B cell (primary cell): ENCODE results near the gene SLC36A4. TPM values are rescaled to one million over a fixed set of nuclear protein-coding genes. Genes with fewer than 3 reads are reported as not detected.

ENCODE experiments used
- ATAC-seq: fragments of 200-7000 bp; cut with Tn5 transposase; one replicate; pipeline ENCODE4 v1.10.0; 2021; ENCODE audit warnings: low read depth, mild to moderate bottlenecking, moderate number of reproducible peaks, moderate library complexity
- CTCF ChIA-PET: fragments of 350-600 bp; sonication (Branson Sonifier 250); formaldehyde crosslinking; loops from one replicate; lab custom pipeline; 2021; ENCODE audit warnings: antibody characterized with exemption, inconsistent platforms; lab: Charles Lee
- POLR2A ChIA-PET: fragments of 350-600 bp; sonication (Branson Sonifier 250); formaldehyde crosslinking; loops from one replicate; lab custom pipeline; 2021; ENCODE audit warnings: antibody characterized with exemption; lab: Charles Lee
- DNase-seq: peaks from one replicate; pipeline ENCODE4 v3.0.0; 2013
- H2AFZ ChIP-seq: 2 replicates; pipeline ENCODE4 v1.6.1; 2012; ENCODE audit warnings: mild to moderate bottlenecking, low read depth, low read length; ENCODE audit not compliant: insufficient read depth, poor library complexity, severe bottlenecking
- H3K27ac ChIP-seq, 2 donors: 1 replicate in 1 of 2; 2 replicates in 1 of 2; pipeline ENCODE4 v1.5.1; 2012 to 2013; ENCODE audit warnings: low read length in 2 of 2, mild to moderate bottlenecking in 2 of 2, moderate library complexity in 1 of 2
- H3K27me3 ChIP-seq, 4 experiments: fragments of 200-600 bp in 1 of 4; sonication (generic) in 1 of 4; replicated peaks in 1 of 4; 1 replicate in 2 of 4; 2 replicates in 2 of 4; pipeline versions ENCODE4 v1.6.1 to v1.7.0; 2013 to 2016; ENCODE audit warnings: low read length in 3 of 4, mild to moderate bottlenecking in 2 of 4, mixed read lengths in 1 of 4, moderate library complexity in 1 of 4; ENCODE audit not compliant: insufficient read depth in 4 of 4, control insufficient read depth in 3 of 4; ENCODE audit errors: control extremely low read depth in 1 of 4
- H3K36me3 ChIP-seq, 2 experiments: replicated peaks in 1 of 2; 1 replicate in 1 of 2; 2 replicates in 1 of 2; pipeline versions ENCODE4 v1.6.1 to v1.7.1; 2013; ENCODE audit warnings: low read length in 1 of 2; ENCODE audit not compliant: insufficient read depth in 2 of 2, control insufficient read depth in 1 of 2; ENCODE audit errors: control extremely low read depth in 1 of 2, extremely low read depth in 1 of 2
- H3K4me1 ChIP-seq, 2 donors: fragments of 200-600 bp in 1 of 2; sonication (generic) in 1 of 2; 1 replicate in 1 of 2; 2 replicates in 1 of 2; pipeline versions ENCODE4 v1.5.1 to v1.6.1; 2013 to 2017; ENCODE audit warnings: low read length in 2 of 2; ENCODE audit not compliant: control insufficient read depth in 2 of 2, insufficient read depth in 2 of 2
- H3K4me2 ChIP-seq: replicated peaks from 2 replicates; pipeline ENCODE3; 2012; ENCODE audit warnings: mild to moderate bottlenecking, low read depth, low read length; ENCODE audit not compliant: poor library complexity, severe bottlenecking
- H3K4me3 ChIP-seq, 5 experiments: fragments of 200-600 bp in 1 of 5; sonication (generic) in 1 of 5; 1 replicate in 3 of 5; 2 replicates in 2 of 5; pipeline versions ENCODE4 v1.5.1 to v1.7.0; 2011 to 2016; ENCODE audit warnings: low read length in 4 of 5, mild to moderate bottlenecking in 4 of 5, low read depth in 2 of 5, control low read depth in 1 of 5, moderate library complexity in 1 of 5; ENCODE audit not compliant: insufficient read depth in 1 of 5; ENCODE audit errors: control extremely low read depth in 1 of 5, extremely low read depth in 1 of 5
- H3K79me2 ChIP-seq: fragments of 200-600 bp; sonication (generic); one replicate; pipeline ENCODE4 v1.6.0; 2016; ENCODE audit warnings: low read length; ENCODE audit not compliant: control insufficient read depth, insufficient read depth
- H3K9ac ChIP-seq: fragments of 200-600 bp; sonication (generic); 2 replicates; pipeline ENCODE4 v1.6.1; 2017; ENCODE audit warnings: mild to moderate bottlenecking, low read length, moderate library complexity
- H3K9me3 ChIP-seq, 3 donors: one replicate each; pipeline versions ENCODE4 v1.6.1 to v1.7.1; 2013; ENCODE audit warnings: low read length in 2 of 3; ENCODE audit not compliant: control insufficient read depth in 2 of 3, insufficient read depth in 1 of 3; ENCODE audit errors: control extremely low read depth in 1 of 3
- H4K20me1 ChIP-seq: 2 replicates; pipeline ENCODE4 v1.6.0; 2012; ENCODE audit warnings: mild to moderate bottlenecking, low read length; ENCODE audit not compliant: insufficient read depth, control insufficient read depth, poor library complexity, severe bottlenecking
- H3K27ac Mint-ChIP-seq: one replicate; pipeline ENCODE4 v1.8.0; 2021; ENCODE audit warnings: mixed read lengths
- H3K27me3 Mint-ChIP-seq: one replicate; pipeline ENCODE4 v1.8.0; 2021; ENCODE audit warnings: mixed read lengths
- H3K4me1 Mint-ChIP-seq: one replicate; pipeline ENCODE4 v1.8.0; 2021; ENCODE audit warnings: mixed read lengths
- H3K4me3 Mint-ChIP-seq: one replicate; pipeline ENCODE4 v1.8.0; 2021; ENCODE audit warnings: mixed read lengths
- H3K9me3 Mint-ChIP-seq: one replicate; pipeline ENCODE4 v1.8.0; 2022; ENCODE audit warnings: mixed read lengths; ENCODE audit not compliant: insufficient read depth
- EZH2 ChIP-seq: IDR thresholded peaks from 2 replicates; pipeline ENCODE4 v1.6.1; 2012; ENCODE audit warnings: borderline replicate concordance, low read depth, mild to moderate bottlenecking, moderate library complexity, low read length; ENCODE audit not compliant: insufficient read depth, poor library complexity, severe bottlenecking
- WGBS: methylation state at CpG from one replicate; pipeline ENCODE4 v1.1.5; 2013; ENCODE audit warnings: missing lambda C conversion rate; ENCODE audit not compliant: insufficient coverage; 5-methylcytosine and 5-hydroxymethylcytosine counted together
- intact Hi-C: fragments of 100-400 bp; cut with micrococcal nuclease; formaldehyde crosslinking; loops from one replicate; pipeline ENCODE4 v1.10.0; 2022
- polyA plus RNA-seq: library from polyadenylated mRNA; depleted of rRNA; stranded (reverse); fragments of >200 nt; gene quantifications from 2 replicates; pipeline ENCODE4 v1.2.3, GENCODE V29; 2012
- total RNA-seq, 2 donors: library from RNA; stranded (reverse); fragments of 120-200 nt in 1 of 2; gene quantifications; 1 replicate in 1 of 2; 2 replicates in 1 of 2; pipeline versions ENCODE4 v1.2.3 to v1.2.4, GENCODE V29; 2013 to 2022
- TF ChIP-seq, protein P1 (sequence below): fragments of 200-600 bp; IDR thresholded peaks from one replicate; pipeline ENCODE4 v1.8.0; 2022; ENCODE audit warnings: antibody characterized with exemption, mild to moderate bottlenecking

The SLC36A4 gene
- total and polyA plus RNA-seq, 2 donors (not counting 1 experiment from before 2014, with no cell fraction given), result 8.6 to 28.2 TPM

- Mint-ChIP-seq H3K4me3 (no peak overlapping the region), H3K27ac (no peak overlapping the region), H3K9me3 (peaks cover 2% of the 10 kb centered on the region), H3K27me3 (no peaks in the 10 kb centered on the region), H3K4me1 (no peaks in the 10 kb centered on the region)
- no peaks in the 10 kb centered on the region for H3K27me3 ChIP-seq
- H3K4me3 ChIP-seq, result no peak overlapping the region
- intact Hi-C loops, result no loop called here
- ATAC-seq, result no peak
- TF ChIP-seq EZH2, result no peak
- TF ChIP-seq, protein P1, sequence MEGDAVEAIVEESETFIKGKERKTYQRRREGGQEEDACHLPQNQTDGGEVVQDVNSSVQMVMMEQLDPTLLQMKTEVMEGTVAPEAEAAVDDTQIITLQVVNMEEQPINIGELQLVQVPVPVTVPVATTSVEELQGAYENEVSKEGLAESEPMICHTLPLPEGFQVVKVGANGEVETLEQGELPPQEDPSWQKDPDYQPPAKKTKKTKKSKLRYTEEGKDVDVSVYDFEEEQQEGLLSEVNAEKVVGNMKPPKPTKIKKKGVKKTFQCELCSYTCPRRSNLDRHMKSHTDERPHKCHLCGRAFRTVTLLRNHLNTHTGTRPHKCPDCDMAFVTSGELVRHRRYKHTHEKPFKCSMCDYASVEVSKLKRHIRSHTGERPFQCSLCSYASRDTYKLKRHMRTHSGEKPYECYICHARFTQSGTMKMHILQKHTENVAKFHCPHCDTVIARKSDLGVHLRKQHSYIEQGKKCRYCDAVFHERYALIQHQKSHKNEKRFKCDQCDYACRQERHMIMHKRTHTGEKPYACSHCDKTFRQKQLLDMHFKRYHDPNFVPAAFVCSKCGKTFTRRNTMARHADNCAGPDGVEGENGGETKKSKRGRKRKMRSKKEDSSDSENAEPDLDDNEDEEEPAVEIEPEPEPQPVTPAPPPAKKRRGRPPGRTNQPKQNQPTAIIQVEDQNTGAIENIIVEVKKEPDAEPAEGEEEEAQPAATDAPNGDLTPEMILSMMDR, result no peak
- no peak overlapping the region for H2AFZ ChIP-seq
- no peaks in the 10 kb centered on the region for H3K4me1 ChIP-seq
- no peaks in the 10 kb centered on the region for H4K20me1 ChIP-seq
- peaks cover 17 to 23% of the 10 kb centered on the region in 2 experiments for H3K36me3 ChIP-seq
- H3K79me2 ChIP-seq, result no peaks in the 10 kb centered on the region
- no peak overlapping the region for H3K9ac ChIP-seq
- H3K4me2 ChIP-seq, result no peak overlapping the region
- ChIA-PET CTCF (no interaction called here), POLR2A (no interaction called here)
- peaks cover 0 to 4% (median 0%) of the 10 kb centered on the region in 3 donors for H3K9me3 ChIP-seq
- no CpG with 5 or more reads among the region's 2 CpGs for WGBS
- DNase-seq, result no peak
- H3K27ac ChIP-seq, result no peak overlapping the region
These were observed 38.1 kb downstream of the SLC36A4 start for GRCh38 chr11:93159721-93160120.

DNA sequence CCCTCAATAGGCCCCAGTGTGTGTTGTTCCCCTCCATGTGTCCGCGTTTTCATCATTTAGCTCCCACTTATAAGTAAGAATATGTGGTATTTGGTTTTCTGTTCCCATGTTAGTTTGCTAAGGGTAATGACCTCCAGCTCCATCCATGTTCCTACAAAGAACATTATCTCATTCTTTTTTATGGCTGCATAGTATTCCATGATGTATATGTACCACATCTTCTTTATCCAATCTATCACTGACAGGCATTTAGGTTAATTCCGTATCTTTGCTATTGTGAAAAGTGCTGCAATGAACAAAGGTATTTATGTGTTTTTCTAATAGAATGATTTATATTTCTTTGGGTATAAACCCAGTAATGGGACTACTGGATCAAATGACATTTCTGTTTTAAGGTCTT lies 42.1 kb downstream of the SLC36A4 start:
- Mint-ChIP-seq H3K9me3 (peaks cover 2% of the 10 kb centered on the region), H3K27me3 (no peaks in the 10 kb centered on the region), H3K4me3 (no peak overlapping the region), H3K4me1 (no peaks in the 10 kb centered on the region), H3K27ac (no peak overlapping the region)
- Histone ChIP-seq H3K4me3 (no peak overlapping the region), H3K27me3 (no peaks in the 10 kb centered on the region), H3K27ac (no peak overlapping the region), H2AFZ (no peak overlapping the region), H3K4me1 (no peaks in the 10 kb centered on the region), H3K79me2 (no peaks in the 10 kb centered on the region), H3K4me2 (no peak overlapping the region), H3K9ac (no peak overlapping the region), H3K36me3 (peaks cover 8 to 9% of the 10 kb centered on the region in 2 experiments), H4K20me1 (no peaks in the 10 kb centered on the region), H3K9me3 (peaks cover 0 to 4% (median 0%) of the 10 kb centered on the region in 3 donors)
- intact Hi-C loops, result no loop called here
- TF ChIP-seq, protein P1, result no peak
- TF ChIP-seq EZH2, result no peak
- no CpG with 5 or more reads among the region's 3 CpGs for WGBS
- ChIA-PET POLR2A (no interaction called here), CTCF (no interaction called here)
- no peak for DNase-seq
- ATAC-seq, result no peak
